ENCODE data around the gene LRRC74A. TPM values are rescaled to one million over a fixed set of nuclear protein-coding genes. Genes with fewer than 3 reads are reported as not detected.

Gene LRRC74A
- total and polyA plus RNA-seq, 9 of the 15 experiments (the other 6 are each of a cell fraction or from before 2014, with no cell fraction given), result not detected

GRCh38 chr14:76910371-76910890, 84.2 kb downstream of the LRRC74A start (continued):
- TF ChIP-seq, protein P1, sequence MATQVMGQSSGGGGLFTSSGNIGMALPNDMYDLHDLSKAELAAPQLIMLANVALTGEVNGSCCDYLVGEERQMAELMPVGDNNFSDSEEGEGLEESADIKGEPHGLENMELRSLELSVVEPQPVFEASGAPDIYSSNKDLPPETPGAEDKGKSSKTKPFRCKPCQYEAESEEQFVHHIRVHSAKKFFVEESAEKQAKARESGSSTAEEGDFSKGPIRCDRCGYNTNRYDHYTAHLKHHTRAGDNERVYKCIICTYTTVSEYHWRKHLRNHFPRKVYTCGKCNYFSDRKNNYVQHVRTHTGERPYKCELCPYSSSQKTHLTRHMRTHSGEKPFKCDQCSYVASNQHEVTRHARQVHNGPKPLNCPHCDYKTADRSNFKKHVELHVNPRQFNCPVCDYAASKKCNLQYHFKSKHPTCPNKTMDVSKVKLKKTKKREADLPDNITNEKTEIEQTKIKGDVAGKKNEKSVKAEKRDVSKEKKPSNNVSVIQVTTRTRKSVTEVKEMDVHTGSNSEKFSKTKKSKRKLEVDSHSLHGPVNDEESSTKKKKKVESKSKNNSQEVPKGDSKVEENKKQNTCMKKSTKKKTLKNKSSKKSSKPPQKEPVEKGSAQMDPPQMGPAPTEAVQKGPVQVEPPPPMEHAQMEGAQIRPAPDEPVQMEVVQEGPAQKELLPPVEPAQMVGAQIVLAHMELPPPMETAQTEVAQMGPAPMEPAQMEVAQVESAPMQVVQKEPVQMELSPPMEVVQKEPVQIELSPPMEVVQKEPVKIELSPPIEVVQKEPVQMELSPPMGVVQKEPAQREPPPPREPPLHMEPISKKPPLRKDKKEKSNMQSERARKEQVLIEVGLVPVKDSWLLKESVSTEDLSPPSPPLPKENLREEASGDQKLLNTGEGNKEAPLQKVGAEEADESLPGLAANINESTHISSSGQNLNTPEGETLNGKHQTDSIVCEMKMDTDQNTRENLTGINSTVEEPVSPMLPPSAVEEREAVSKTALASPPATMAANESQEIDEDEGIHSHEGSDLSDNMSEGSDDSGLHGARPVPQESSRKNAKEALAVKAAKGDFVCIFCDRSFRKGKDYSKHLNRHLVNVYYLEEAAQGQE (IDR thresholded peaks at IDR 0.05; ENCODE audit: borderline replicate concordance), result no peak
- TF ChIP-seq, protein P1 (CRISPR knock-in tag; IDR thresholded peaks at IDR 0.05; ENCODE audit: low read depth), result no peak
- TF ChIP-seq SMARCB1 (IDR thresholded peaks at IDR 0.05; ENCODE audit: insufficient read length, low read depth) (no peak), FOXP1 (CRISPR knock-in tag; IDR thresholded peaks at IDR 0.05) (no peak), ZNF77 (CRISPR knock-in tag; IDR thresholded peaks at IDR 0.05) (no peak), NR2C1 (IDR thresholded peaks at IDR 0.05) (no peak), NR2C1 (tag; IDR thresholded peaks at IDR 0.05) (no peak)
- TF ChIP-seq, protein P2, sequence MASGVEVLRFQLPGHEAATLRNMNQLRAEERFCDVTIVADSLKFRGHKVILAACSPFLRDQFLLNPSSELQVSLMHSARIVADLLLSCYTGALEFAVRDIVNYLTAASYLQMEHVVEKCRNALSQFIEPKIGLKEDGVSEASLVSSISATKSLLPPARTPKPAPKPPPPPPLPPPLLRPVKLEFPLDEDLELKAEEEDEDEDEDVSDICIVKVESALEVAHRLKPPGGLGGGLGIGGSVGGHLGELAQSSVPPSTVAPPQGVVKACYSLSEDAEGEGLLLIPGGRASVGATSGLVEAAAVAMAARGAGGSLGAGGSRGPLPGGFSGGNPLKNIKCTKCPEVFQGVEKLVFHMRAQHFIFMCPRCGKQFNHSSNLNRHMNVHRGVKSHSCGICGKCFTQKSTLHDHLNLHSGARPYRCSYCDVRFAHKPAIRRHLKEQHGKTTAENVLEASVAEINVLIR (CRISPR knock-in tag; IDR thresholded peaks at IDR 0.05), result no peak

All from K562 (cell line).